GDM1 (cell line): Measurements from ENCODE around the gene PDIA5.
"Not testable (repeated sequence)": the region's sequence is repeated elsewhere in the genome, so short reads cannot be mapped to it uniquely, and the experiment has no call there.

Experiments
- DNase-seq: peaks from one replicate; lab custom pipeline; 2025; lab: John Stamatoyannopoulos, UW

The PDIA5 gene

GRCh38 chr3:123093696-123094095 lies 26.9 kb downstream of the PDIA5 start:
- no peak for DNase-seq

GRCh38 chr3:123094516-123095313 lies 27.9 kb downstream of the PDIA5 start:
- no peak for DNase-seq

- no peak for DNase-seq
These were observed 29.3 kb downstream of the PDIA5 start for GRCh38 chr3:123096126-123096525.

GRCh38 chr3:123096731-123097130 lies 29.9 kb downstream of the PDIA5 start:
- DNase-seq: no peak

GRCh38 chr3:123098426-123099330 lies 31.9 kb downstream of the PDIA5 start:
- DNase-seq: no peak

GRCh38 chr3:123099331-123100192 lies 32.7 kb downstream of the PDIA5 start:
- no peak for DNase-seq

GRCh38 chr3:123100193-123100776 lies 33.5 kb downstream of the PDIA5 start:
- DNase-seq: no peak

- no peak for DNase-seq
These were observed 35.4 kb downstream of the PDIA5 start for GRCh38 chr3:123102249-123102648.

- DNase-seq: no peak
These were observed 36.0 kb downstream of the PDIA5 start for GRCh38 chr3:123102826-123103225.

GRCh38 chr3:123104550-123104949 lies 37.7 kb downstream of the PDIA5 start:
- no peak for DNase-seq

- DNase-seq: peak; percentile 75
These were observed 38.7 kb downstream of the PDIA5 start for GRCh38 chr3:123105201-123106189.

- DNase-seq: no peak
These were observed 43.6 kb downstream of the PDIA5 start for GRCh38 chr3:123110282-123110975.

- no peak for DNase-seq
These were observed 44.3 kb downstream of the PDIA5 start for GRCh38 chr3:123110976-123111615.

- no peak for DNase-seq
These were observed 44.8 kb downstream of the PDIA5 start for GRCh38 chr3:123111640-123112039.

GRCh38 chr3:123112232-123112631 lies 45.4 kb downstream of the PDIA5 start:
- no peak for DNase-seq

- not testable (repeated sequence) for DNase-seq
These were observed 45.8 kb downstream of the PDIA5 start for GRCh38 chr3:123112656-123113055.

GRCh38 chr3:123113889-123114450 lies 47.1 kb downstream of the PDIA5 start:
- DNase-seq: peak; percentile 65

- DNase-seq: no peak
These were observed 49.3 kb downstream of the PDIA5 start for GRCh38 chr3:123116116-123116515.

- DNase-seq: no peak
These were observed 52.6 kb downstream of the PDIA5 start for GRCh38 chr3:123119388-123119787.
